ENCODE data around the gene FAM174B. TPM values are rescaled to one million over a fixed set of nuclear protein-coding genes. Genes with fewer than 3 reads are reported as not detected.

The FAM174B gene
- total RNA-seq, 1 experiment from 2014 or later, result 8.3 TPM

GRCh38 chr15:92671406-92671805, 15.8 kb upstream of the FAM174B start:
- H3K36me3 ChIP-seq, result no peaks in the 10 kb centered on the region
- DNase-seq, result no peak
- H3K9me3 ChIP-seq (replicated peaks), result no peaks in the 10 kb centered on the region; the same call in 1 of the 2 replicates
- H3K27ac ChIP-seq, result no peak overlapping the region
- H3K4me3 ChIP-seq, result no peak overlapping the region
- no peaks in the 10 kb centered on the region for H3K27me3 ChIP-seq
- H3K4me1 ChIP-seq, result peaks cover 20% of the 10 kb centered on the region

- no peaks in the 10 kb centered on the region for H3K9me3 ChIP-seq (replicated peaks)
- no peaks in the 10 kb centered on the region for H3K27me3 ChIP-seq
- no peak overlapping the region for H3K27ac ChIP-seq
- peaks cover 28% of the 10 kb centered on the region for H3K4me1 ChIP-seq
- H3K4me3 ChIP-seq, result no peak overlapping the region
- no peak for DNase-seq
- H3K36me3 ChIP-seq, result no peaks in the 10 kb centered on the region
Observed at GRCh38 chr15:92670621-92671020, 15.0 kb upstream of the FAM174B start.

GRCh38 chr15:92669432-92669831, 13.9 kb upstream of the FAM174B start:
- Histone ChIP-seq H3K4me1 (peaks cover 38% of the 10 kb centered on the region), H3K36me3 (no peaks in the 10 kb centered on the region), H3K27me3 (no peaks in the 10 kb centered on the region), H3K27ac (no peak overlapping the region), H3K9me3 (replicated peaks) (no peaks in the 10 kb centered on the region), H3K4me3 (no peak overlapping the region)
- DNase-seq, result peak in 1 of 2 experiments; percentile 47

- Histone ChIP-seq H3K9me3 (replicated peaks) (no peaks in the 10 kb centered on the region), H3K27me3 (no peaks in the 10 kb centered on the region), H3K4me1 (peaks cover 38% of the 10 kb centered on the region), H3K4me3 (no peak overlapping the region), H3K27ac (no peak overlapping the region), H3K36me3 (no peaks in the 10 kb centered on the region)
- no peak for DNase-seq
Observed at GRCh38 chr15:92668620-92669019, 13.0 kb upstream of the FAM174B start.

- Histone ChIP-seq H3K4me1 (peaks cover 38% of the 10 kb centered on the region), H3K9me3 (replicated peaks) (no peaks in the 10 kb centered on the region), H3K36me3 (no peaks in the 10 kb centered on the region), H3K4me3 (peak overlapping the region; percentile 24), H3K27me3 (no peaks in the 10 kb centered on the region), H3K27ac (peak overlapping the region; percentile 45; the same call in 1 of the 2 replicates)
- no peak for DNase-seq
Observed at GRCh38 chr15:92667970-92668485, 12.5 kb upstream of the FAM174B start.

- Histone ChIP-seq H3K27ac (peak overlapping the region; percentile 45), H3K27me3 (no peaks in the 10 kb centered on the region), H3K4me1 (peaks cover 42% of the 10 kb centered on the region), H3K4me3 (peak overlapping the region; percentile 24), H3K9me3 (replicated peaks) (no peaks in the 10 kb centered on the region), H3K36me3 (no peaks in the 10 kb centered on the region)
- peak; percentile 66 to 80 for DNase-seq
Observed at GRCh38 chr15:92667287-92667904, 11.8 kb upstream of the FAM174B start.

GRCh38 chr15:92666780-92667179, 11.2 kb upstream of the FAM174B start:
- Histone ChIP-seq H3K27ac (peak overlapping the region; percentile 45), H3K4me1 (peaks cover 43% of the 10 kb centered on the region), H3K36me3 (no peaks in the 10 kb centered on the region), H3K27me3 (no peaks in the 10 kb centered on the region), H3K4me3 (peak overlapping the region; percentile 24), H3K9me3 (replicated peaks) (no peaks in the 10 kb centered on the region)
- DNase-seq, result peak; percentile 71 to 83

- no peak overlapping the region; the same call in 1 of the 2 replicates for H3K27ac ChIP-seq
- H3K36me3 ChIP-seq, result no peaks in the 10 kb centered on the region
- peak; percentile 40 to 57 for DNase-seq
- peak overlapping the region; percentile 41 for H3K4me3 ChIP-seq
- no peaks in the 10 kb centered on the region for H3K9me3 ChIP-seq (replicated peaks)
- H3K27me3 ChIP-seq, result no peaks in the 10 kb centered on the region
- peaks cover 43% of the 10 kb centered on the region for H3K4me1 ChIP-seq
Observed at GRCh38 chr15:92665100-92665555, 9.6 kb upstream of the FAM174B start.

GRCh38 chr15:92664178-92664900, 8.8 kb upstream of the FAM174B start:
- no peaks in the 10 kb centered on the region for H3K27me3 ChIP-seq
- no peaks in the 10 kb centered on the region for H3K9me3 ChIP-seq (replicated peaks)
- no peak overlapping the region for H3K27ac ChIP-seq
- DNase-seq, result no peak
- H3K4me1 ChIP-seq, result peaks cover 38% of the 10 kb centered on the region
- no peaks in the 10 kb centered on the region for H3K36me3 ChIP-seq
- H3K4me3 ChIP-seq, result no peak overlapping the region

GRCh38 chr15:92663250-92663951, 7.8 kb upstream of the FAM174B start:
- DNase-seq, result no peak
- Histone ChIP-seq H3K4me3 (no peak overlapping the region), H3K4me1 (peaks cover 34% of the 10 kb centered on the region), H3K9me3 (replicated peaks) (no peaks in the 10 kb centered on the region), H3K27ac (no peak overlapping the region), H3K36me3 (no peaks in the 10 kb centered on the region), H3K27me3 (no peaks in the 10 kb centered on the region)

- Histone ChIP-seq H3K4me1 (peaks cover 34% of the 10 kb centered on the region), H3K27me3 (no peaks in the 10 kb centered on the region), H3K4me3 (no peak overlapping the region), H3K9me3 (replicated peaks) (no peaks in the 10 kb centered on the region), H3K36me3 (no peaks in the 10 kb centered on the region), H3K27ac (no peak overlapping the region)
- no peak for DNase-seq
Observed at GRCh38 chr15:92662762-92663161, 7.2 kb upstream of the FAM174B start.

- Histone ChIP-seq H3K27ac (no peak overlapping the region), H3K4me3 (no peak overlapping the region), H3K9me3 (replicated peaks) (no peaks in the 10 kb centered on the region), H3K27me3 (no peaks in the 10 kb centered on the region), H3K4me1 (peaks cover 26% of the 10 kb centered on the region), H3K36me3 (no peaks in the 10 kb centered on the region)
- no peak for DNase-seq
Observed at GRCh38 chr15:92661956-92662355, 6.4 kb upstream of the FAM174B start.

GRCh38 chr15:92661069-92661468, 5.5 kb upstream of the FAM174B start:
- H3K9me3 ChIP-seq (replicated peaks), result no peaks in the 10 kb centered on the region
- DNase-seq, result no peak

GRCh38 chr15:92657486-92657885, 1.9 kb upstream of the FAM174B start:
- H3K4me1 ChIP-seq, result peaks cover 22% of the 10 kb centered on the region

More at GRCh38 chr15:92661069-92661468, 5.5 kb upstream of the FAM174B start:
- no peaks in the 10 kb centered on the region for H3K27me3 ChIP-seq
- no peak overlapping the region for H3K4me3 ChIP-seq
- no peak overlapping the region for H3K27ac ChIP-seq
- peaks cover 22% of the 10 kb centered on the region for H3K4me1 ChIP-seq
- H3K36me3 ChIP-seq, result no peaks in the 10 kb centered on the region

GRCh38 chr15:92656089-92656488, 514 bp upstream of the FAM174B start:
- H3K27me3 ChIP-seq, result no peaks in the 10 kb centered on the region
- peak in 1 of 2 experiments; percentile 47 for DNase-seq
- H3K4me3 ChIP-seq, result peak overlapping the region; percentile 57
- H3K4me1 ChIP-seq, result peaks cover 20% of the 10 kb centered on the region
- H3K9me3 ChIP-seq (replicated peaks), result peaks cover 4% of the 10 kb centered on the region; the same call in 1 of the 2 replicates
- H3K27ac ChIP-seq, result no peak overlapping the region
- H3K36me3 ChIP-seq, result no peaks in the 10 kb centered on the region

More at GRCh38 chr15:92657486-92657885, 1.9 kb upstream of the FAM174B start:
- H3K27ac ChIP-seq, result no peak overlapping the region
- DNase-seq, result no peak
- no peaks in the 10 kb centered on the region for H3K9me3 ChIP-seq (replicated peaks)
- no peak overlapping the region for H3K4me3 ChIP-seq
- H3K36me3 ChIP-seq, result no peaks in the 10 kb centered on the region
- no peaks in the 10 kb centered on the region for H3K27me3 ChIP-seq
